Gastroesophageal sphincter (tissue), 3 donors: ENCODE results near the gene RAB35.

ENCODE experiments used
- CTCF ChIP-seq, 4 experiments: fragments of 200-600 bp in 2 of 4; fragments of 450-650 bp in 2 of 4; sonication (generic) in 1 of 4; IDR thresholded peaks; one replicate each; pipeline ENCODE4 v1.5.1; 2017 to 2019; ENCODE audit warnings: antibody characterized with exemption in 4 of 4, mild to moderate bottlenecking in 2 of 4, moderate library complexity in 2 of 4
- EP300 ChIP-seq: sonication (generic); formaldehyde crosslinking; IDR thresholded peaks from one replicate; pipeline ENCODE4 v1.6.1; 2017; ENCODE audit warnings: antibody characterized with exemption, mild to moderate bottlenecking
- POLR2A ChIP-seq, 2 donors: fragments of 450-650 bp; IDR thresholded peaks; one replicate each; pipeline ENCODE4 v1.6.1; 2017; ENCODE audit warnings: antibody characterized with exemption in 2 of 2, mild to moderate bottlenecking in 2 of 2, moderate library complexity in 1 of 2
- POLR2AphosphoS5 ChIP-seq: sonication (generic); formaldehyde crosslinking; IDR thresholded peaks from one replicate; pipeline ENCODE4 v1.6.1; 2017; ENCODE audit warnings: antibody characterized with exemption

GRCh38 chr12:120085920-120086645 lies 30.5 kb downstream of the RAB35 start:
- no peak for TF ChIP-seq CTCF (IDR thresholded peaks at IDR 0.05)
- no peak for TF ChIP-seq POLR2AphosphoS5
- no peak for TF ChIP-seq POLR2A (IDR thresholded peaks at IDR 0.05)
- TF ChIP-seq EP300: no peak
